GM12878 (cell line): ENCODE measurements around the gene LYSMD1.

ENCODE experiments used
- NFIC ChIP-seq: IDR thresholded peaks from 2 replicates; pipeline ENCODE4 v1.6.1; 2012; ENCODE audit warnings: low read depth, mild to moderate bottlenecking, inconsistent platforms, low read length, moderate library complexity
- YY1 ChIP-seq: IDR thresholded peaks from 2 replicates; pipeline ENCODE4 v1.6.1; 2011; ENCODE audit warnings: low read depth, mild to moderate bottlenecking, low read length

DNA sequence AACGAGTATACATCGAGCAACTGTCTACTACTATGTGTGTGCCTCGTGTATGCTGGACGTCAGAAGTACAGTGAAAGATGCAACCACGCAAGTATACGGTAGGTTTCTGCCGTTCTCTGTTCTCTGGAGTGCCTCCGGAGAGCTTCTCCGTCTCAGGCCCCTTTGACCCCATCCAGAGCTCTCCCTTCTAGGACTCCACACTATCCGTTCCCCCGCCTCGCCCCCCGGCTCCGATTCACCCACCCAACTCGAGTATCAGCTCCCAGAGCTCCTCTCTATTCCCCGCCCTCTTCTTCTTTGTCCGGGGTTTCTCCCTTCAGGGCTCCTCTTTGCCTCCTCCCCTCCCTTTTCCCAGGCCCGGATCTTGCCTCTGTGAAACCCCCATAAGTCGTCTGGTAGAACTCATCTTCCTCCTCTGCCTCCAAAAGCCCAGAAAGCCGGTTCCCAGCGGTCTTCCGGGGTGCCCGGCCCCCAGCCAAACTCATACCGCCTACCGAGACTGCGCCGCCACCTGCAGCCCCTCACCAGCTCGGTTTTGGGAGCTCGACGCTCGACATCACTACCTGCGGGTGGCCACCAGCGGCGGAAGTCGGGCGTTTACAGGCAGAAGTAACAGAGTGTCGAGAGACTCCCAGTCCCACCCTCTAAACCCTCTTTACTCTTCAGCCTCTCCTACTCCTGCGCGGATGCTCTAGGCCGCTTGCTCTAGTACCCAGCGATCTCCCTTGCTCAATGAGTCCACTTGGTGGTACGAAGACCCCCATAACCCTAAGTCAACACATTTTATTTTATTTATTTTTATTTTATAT is 24.1 kb upstream of the LYSMD1 start, which contains the start of gene VPS72:
- peak; percentile 94 for TF ChIP-seq YY1
- TF ChIP-seq NFIC: no peak
